ENCODE results near the gene ZNF488. TPM values are rescaled to one million over a fixed set of nuclear protein-coding genes. Genes with fewer than 3 reads are reported as not detected.

ZNF488 gene
- total RNA-seq, 6 experiments from 2014 or later = 0.05 to 0.07 (median 0.07) TPM; not detected in 3

DNA sequence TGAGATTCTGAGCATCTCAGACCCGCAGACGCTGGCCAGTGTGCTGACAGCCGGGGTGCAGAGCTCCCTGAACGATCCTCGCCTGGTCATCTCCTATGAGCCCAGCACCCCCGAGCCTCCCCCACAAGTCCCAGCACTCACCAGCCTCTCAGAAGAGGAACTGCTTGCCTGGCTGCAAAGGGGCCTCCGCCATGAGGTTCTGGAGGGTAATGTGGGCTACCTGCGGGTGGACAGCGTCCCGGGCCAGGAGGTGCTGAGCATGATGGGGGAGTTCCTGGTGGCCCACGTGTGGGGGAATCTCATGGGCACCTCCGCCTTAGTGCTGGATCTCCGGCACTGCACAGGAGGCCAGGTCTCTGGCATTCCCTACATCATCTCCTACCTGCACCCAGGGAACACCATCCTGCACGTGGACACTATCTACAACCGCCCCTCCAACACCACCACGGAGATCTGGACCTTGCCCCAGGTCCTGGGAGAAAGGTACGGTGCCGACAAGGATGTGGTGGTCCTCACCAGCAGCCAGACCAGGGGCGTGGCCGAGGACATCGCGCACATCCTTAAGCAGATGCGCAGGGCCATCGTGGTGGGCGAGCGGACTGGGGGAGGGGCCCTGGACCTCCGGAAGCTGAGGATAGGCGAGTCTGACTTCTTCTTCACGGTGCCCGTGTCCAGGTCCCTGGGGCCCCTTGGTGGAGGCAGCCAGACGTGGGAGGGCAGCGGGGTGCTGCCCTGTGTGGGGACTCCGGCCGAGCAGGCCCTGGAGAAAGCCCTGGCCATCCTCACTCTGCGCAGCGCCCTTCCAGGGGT lies 35.2 kb downstream of the ZNF488 start:
- no peak for TF ChIP-seq CTCF (IDR thresholded peaks at IDR 0.05)
- H3K27me3 Mint-ChIP-seq (ENCODE audit: insufficient read depth) = peaks cover 34% of the 10 kb centered on the region
- no peak overlapping the region for H3K4me3 Mint-ChIP-seq
- no peaks in the 10 kb centered on the region for H3K9me3 Mint-ChIP-seq
- H3K36me3 Mint-ChIP-seq (ENCODE audit: low read depth) = no peaks in the 10 kb centered on the region
- DNase-seq = no peak
- no peaks in the 10 kb centered on the region for H3K4me1 Mint-ChIP-seq (ENCODE audit: low read depth)
- H3K27ac Mint-ChIP-seq = no peak overlapping the region

DNA sequence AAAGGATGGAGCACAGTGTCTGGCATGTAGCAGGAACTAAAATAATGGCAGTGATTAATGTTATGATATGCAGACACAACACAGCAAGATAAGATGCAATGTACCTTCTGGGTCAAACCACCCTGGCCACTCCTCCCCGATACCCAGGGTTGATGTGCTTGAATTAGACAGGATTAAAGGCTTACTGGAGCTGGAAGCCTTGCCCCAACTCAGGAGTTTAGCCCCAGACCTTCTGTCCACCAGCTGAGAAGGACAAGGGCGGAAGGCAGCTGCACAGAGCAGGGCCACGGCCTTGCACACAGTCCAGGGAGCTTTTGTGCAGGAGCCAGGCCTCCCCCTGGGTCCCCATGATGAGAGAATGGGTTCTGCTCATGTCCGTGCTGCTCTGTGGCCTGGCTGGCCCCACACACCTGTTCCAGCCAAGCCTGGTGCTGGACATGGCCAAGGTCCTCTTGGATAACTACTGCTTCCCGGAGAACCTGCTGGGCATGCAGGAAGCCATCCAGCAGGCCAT lies 35.9 kb downstream of the ZNF488 start, which contains the start of gene RBP3:
Gene RBP3 (plus strand): TSS at position 226 of the 514 bp plus-strand sequence. CDS start 122 bp downstream, at position 348.
- Mint-ChIP-seq H3K36me3 (ENCODE audit: low read depth) (no peaks in the 10 kb centered on the region), H3K4me3 (no peak within 1 kb of the TSS), H3K27ac (no peak within 1 kb of the TSS), H3K9me3 (no peaks in the 10 kb centered on the region), H3K27me3 (ENCODE audit: insufficient read depth) (peaks cover 38% of the 10 kb centered on the region), H3K4me1 (ENCODE audit: low read depth) (no peaks in the 10 kb centered on the region)
- no peak for TF ChIP-seq CTCF (IDR thresholded peaks at IDR 0.05)
- no peak for DNase-seq

GRCh38 chr10:47347303-47347675 lies 36.8 kb downstream of the ZNF488 start:
- Mint-ChIP-seq H3K36me3 (ENCODE audit: low read depth) (no peaks in the 10 kb centered on the region), H3K9me3 (no peaks in the 10 kb centered on the region), H3K4me1 (ENCODE audit: low read depth) (no peaks in the 10 kb centered on the region), H3K4me3 (no peak overlapping the region), H3K27ac (no peak overlapping the region), H3K27me3 (ENCODE audit: insufficient read depth) (peaks cover 44% of the 10 kb centered on the region)
- TF ChIP-seq CTCF (IDR thresholded peaks at IDR 0.05) = no peak
- no peak for DNase-seq

DNA sequence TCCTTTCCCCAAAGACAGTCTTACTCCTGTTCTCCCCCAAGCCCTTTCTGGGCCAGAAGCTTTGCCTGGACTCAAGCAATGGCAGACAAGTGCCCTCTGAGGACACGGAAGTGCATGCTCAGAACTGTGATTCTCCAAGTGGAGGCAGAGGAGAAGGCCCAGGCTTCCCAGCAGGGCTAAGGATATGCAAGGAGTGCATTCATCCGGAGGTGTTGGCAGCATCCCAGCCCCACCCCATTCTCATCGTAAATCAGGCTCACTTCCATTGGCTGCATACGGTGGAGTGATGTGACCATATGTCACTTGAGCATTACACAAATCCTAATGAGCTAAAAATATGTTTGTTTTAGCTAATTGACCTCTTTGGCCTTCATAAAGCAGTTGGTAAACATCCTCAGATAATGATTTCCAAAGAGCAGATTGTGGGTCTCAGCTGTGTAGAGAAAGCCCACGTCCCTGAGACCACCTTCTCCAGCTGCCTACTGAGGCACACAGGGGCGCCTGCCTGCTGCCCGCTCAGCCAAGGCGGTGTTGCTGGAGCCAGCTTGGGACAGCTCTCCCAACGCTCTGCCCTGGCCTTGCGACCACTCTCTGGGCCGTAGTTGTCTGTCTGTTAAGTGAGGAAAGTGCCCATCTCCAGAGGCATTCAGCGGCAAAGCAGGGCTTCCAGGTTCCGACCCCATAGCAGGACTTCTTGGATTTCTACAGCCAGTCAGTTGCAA lies 37.4 kb downstream of the ZNF488 start:
- no peak for DNase-seq
- Mint-ChIP-seq H3K4me3 (no peak overlapping the region), H3K27ac (no peak overlapping the region), H3K4me1 (ENCODE audit: low read depth) (no peaks in the 10 kb centered on the region), H3K36me3 (ENCODE audit: low read depth) (no peaks in the 10 kb centered on the region), H3K9me3 (no peaks in the 10 kb centered on the region), H3K27me3 (ENCODE audit: insufficient read depth) (peaks cover 40% of the 10 kb centered on the region)
- no peak for TF ChIP-seq CTCF (IDR thresholded peaks at IDR 0.05)

GRCh38 chr10:47344996-47345870 lies 38.9 kb downstream of the ZNF488 start:
- H3K4me1 Mint-ChIP-seq (ENCODE audit: low read depth) = no peaks in the 10 kb centered on the region
- H3K36me3 Mint-ChIP-seq (ENCODE audit: low read depth) = no peaks in the 10 kb centered on the region
- no peak for TF ChIP-seq CTCF (IDR thresholded peaks at IDR 0.05)
- H3K9me3 Mint-ChIP-seq = no peaks in the 10 kb centered on the region
- H3K27ac Mint-ChIP-seq = no peak overlapping the region
- no peak overlapping the region for H3K4me3 Mint-ChIP-seq
- peaks cover 37% of the 10 kb centered on the region for H3K27me3 Mint-ChIP-seq (ENCODE audit: insufficient read depth)
- DNase-seq = no peak
